GM12872 (cell line): ENCODE results near the gene HDAC11.

Source experiments
- CTCF ChIP-seq: IDR thresholded peaks from 3 replicates; pipeline ENCODE4 v1.5.1; 2011; ENCODE audit warnings: low read depth, mild to moderate bottlenecking, low read length, moderate library complexity; ENCODE audit not compliant: insufficient read depth

The HDAC11 gene

GRCh38 chr3:13525827-13526625 is 45.9 kb downstream of the HDAC11 start:
- no peak for TF ChIP-seq CTCF

DNA sequence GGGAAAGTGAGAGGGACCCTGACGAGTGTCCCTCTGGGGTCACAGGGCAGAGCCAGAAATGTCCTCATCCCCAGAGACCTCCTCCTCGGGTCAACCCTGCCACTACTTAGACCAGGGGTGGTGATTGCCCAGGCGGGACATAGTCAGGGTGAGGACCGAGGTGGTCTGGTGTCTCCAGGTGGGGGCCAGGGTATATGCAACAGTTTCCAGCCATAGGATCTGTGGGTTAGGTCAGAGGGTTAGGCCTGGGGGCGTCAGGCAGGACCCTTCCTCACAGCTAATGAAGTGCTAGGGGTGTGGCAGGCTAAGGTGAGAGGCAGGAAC is 46.5 kb downstream of the HDAC11 start:
- TF ChIP-seq CTCF, result no peak

DNA sequence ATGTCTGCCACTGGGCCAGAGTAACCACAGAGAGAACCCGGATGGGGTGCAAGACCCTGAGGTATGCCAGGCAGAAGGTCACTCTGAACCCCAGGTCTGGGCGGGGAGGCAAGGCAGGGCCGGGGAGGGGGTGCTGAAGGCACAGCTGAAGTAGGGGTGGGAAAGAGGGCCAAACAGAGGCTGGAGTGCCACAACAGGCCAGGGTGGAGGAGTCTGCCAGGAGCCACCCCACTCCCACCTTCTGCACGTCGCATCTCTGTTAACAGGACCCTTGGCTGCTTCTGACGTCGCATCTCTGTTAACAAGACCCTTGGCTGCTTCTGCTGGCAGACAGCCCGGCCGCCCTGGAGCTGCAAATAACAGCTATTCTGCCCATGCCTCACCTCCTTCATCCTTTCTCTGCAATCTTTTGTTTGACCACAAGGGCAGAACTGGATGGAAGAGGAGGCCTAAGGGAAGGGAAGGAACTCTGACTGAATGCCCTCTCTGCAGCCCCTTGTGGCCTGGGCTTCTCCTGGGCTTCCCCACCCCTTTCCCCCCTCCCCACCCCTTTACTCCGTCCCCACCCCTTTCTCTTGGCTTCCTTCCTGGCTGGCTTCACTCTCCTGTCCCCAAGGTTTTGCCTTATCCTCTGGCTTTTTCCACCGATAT is 48.2 kb downstream of the HDAC11 start:
- peak; percentile 23; the same call in 1 of the 3 replicates for TF ChIP-seq CTCF

GRCh38 chr3:13529196-13530112 is 49.3 kb downstream of the HDAC11 start:
- TF ChIP-seq CTCF, result no peak

GRCh38 chr3:13530241-13531009 is 50.3 kb downstream of the HDAC11 start:
- TF ChIP-seq CTCF, result no peak

DNA sequence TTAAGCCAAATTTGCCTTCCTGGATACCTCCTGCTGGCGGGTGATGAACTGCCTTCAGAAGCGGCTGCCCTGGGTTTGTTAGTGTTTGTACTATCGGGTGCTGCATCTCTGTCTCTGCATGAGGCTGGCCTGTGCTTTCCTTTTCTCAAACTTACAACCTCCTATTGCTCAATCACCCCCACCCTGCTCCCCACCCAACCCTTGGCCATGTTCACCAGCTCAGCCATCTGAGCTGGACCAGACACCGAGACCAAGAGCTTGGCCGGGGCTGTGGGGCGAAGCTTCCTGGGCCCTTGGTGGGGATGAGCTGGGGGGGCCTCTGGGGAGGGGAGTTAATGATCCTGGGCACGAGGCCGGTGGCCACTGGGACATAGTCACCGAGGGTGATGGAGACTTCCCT is 52.0 kb downstream of the HDAC11 start:
- no peak for TF ChIP-seq CTCF
